ENCODE measurements around the gene WSB2.
A peak's percentile ranks its signal among the peaks of the same experiment; 100 is the strongest.

Gene WSB2

DNA sequence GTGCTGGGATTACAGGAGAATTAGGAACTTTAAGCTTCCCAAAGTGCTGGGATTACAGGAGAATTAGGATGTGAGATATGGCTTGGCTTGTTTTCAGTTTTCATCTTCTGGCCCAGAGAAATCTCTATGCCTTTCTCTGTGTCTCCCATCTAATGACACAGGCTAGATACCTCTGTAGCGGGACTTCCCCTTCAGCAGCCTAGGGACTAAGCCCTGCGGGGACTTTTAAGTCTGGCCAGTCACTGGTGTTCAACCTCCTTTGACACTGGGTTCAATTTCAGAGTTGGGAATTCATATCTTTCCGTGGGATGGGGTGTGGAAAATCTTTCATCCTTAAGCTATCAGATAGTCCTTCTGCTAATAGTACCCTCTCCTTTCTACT lies 38.3 kb downstream of the WSB2 start:
- no peak for TF ChIP-seq FOXP2 (optimal IDR thresholded peaks at IDR 0.05; ENCODE audit: borderline replicate concordance, extremely low read depth, extremely low read length, insufficient read depth)
- TF ChIP-seq TAF1 (IDR thresholded peaks at IDR 0.05; ENCODE audit: borderline replicate concordance, insufficient read depth, low read length), result no peak
- TF ChIP-seq POLR2AphosphoS5 (IDR thresholded peaks at IDR 0.05; ENCODE audit: low read depth, low read length), result no peak
- TF ChIP-seq SIN3A (IDR thresholded peaks at IDR 0.05; ENCODE audit: borderline replicate concordance, insufficient read depth, low read length), result no peak
- TF ChIP-seq, protein P1, sequence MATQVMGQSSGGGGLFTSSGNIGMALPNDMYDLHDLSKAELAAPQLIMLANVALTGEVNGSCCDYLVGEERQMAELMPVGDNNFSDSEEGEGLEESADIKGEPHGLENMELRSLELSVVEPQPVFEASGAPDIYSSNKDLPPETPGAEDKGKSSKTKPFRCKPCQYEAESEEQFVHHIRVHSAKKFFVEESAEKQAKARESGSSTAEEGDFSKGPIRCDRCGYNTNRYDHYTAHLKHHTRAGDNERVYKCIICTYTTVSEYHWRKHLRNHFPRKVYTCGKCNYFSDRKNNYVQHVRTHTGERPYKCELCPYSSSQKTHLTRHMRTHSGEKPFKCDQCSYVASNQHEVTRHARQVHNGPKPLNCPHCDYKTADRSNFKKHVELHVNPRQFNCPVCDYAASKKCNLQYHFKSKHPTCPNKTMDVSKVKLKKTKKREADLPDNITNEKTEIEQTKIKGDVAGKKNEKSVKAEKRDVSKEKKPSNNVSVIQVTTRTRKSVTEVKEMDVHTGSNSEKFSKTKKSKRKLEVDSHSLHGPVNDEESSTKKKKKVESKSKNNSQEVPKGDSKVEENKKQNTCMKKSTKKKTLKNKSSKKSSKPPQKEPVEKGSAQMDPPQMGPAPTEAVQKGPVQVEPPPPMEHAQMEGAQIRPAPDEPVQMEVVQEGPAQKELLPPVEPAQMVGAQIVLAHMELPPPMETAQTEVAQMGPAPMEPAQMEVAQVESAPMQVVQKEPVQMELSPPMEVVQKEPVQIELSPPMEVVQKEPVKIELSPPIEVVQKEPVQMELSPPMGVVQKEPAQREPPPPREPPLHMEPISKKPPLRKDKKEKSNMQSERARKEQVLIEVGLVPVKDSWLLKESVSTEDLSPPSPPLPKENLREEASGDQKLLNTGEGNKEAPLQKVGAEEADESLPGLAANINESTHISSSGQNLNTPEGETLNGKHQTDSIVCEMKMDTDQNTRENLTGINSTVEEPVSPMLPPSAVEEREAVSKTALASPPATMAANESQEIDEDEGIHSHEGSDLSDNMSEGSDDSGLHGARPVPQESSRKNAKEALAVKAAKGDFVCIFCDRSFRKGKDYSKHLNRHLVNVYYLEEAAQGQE (IDR thresholded peaks at IDR 0.05; ENCODE audit: insufficient read depth in 1 of 2, low read depth in 2 of 2, low read length in 2 of 2), result no peak

DNA sequence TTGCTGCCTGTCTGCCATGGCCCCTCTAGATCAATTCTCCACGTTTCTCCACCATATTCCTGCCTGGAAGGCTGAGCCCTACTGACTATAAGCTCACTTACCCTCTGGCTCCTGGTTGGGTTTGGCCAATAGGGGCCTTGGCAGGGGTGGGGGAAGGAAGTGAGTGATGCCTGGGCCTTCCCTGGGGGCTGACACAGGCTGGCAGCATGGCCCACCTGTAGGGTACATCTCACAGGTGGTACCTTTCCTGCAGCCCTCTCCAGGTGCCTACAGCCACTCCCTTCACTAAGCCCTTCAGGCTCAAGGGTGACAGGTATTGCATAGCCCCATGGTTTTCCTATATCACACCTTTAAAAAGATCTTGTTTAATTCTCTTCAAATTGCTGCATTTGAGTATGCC lies 40.9 kb downstream of the WSB2 start:
- TF ChIP-seq TAF1 (IDR thresholded peaks at IDR 0.05; ENCODE audit: borderline replicate concordance, insufficient read depth, low read length) (no peak), FOXP2 (optimal IDR thresholded peaks at IDR 0.05; ENCODE audit: borderline replicate concordance, extremely low read depth, extremely low read length, insufficient read depth) (no peak), POLR2AphosphoS5 (IDR thresholded peaks at IDR 0.05; ENCODE audit: low read depth, low read length) (no peak)
- TF ChIP-seq, protein P1 (IDR thresholded peaks at IDR 0.05; ENCODE audit: insufficient read depth in 1 of 2, low read depth in 2 of 2, low read length in 2 of 2), result no peak

DNA sequence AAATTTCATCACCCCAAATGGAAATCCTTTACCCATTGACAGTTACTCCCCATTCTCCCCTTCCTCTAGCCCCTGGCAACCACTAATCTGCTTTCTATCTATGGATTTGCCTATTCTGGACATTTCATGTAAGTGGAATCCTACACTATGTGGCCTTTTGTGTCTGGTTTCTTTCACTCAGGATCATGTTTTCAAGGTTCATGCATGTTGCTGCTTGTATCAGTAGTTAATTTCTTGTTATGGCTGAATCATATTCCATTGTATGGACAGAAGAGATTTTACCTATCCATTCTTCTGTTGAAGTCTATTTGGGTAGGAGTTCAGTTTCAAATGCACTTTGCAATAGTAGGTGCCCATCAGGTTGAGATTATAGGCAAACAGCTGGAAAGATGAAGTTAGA lies 43.1 kb downstream of the WSB2 start:
- TF ChIP-seq, protein P1 (IDR thresholded peaks at IDR 0.05; ENCODE audit: insufficient read depth in 1 of 2, low read depth in 2 of 2, low read length in 2 of 2), result no peak
- no peak for TF ChIP-seq FOXP2 (optimal IDR thresholded peaks at IDR 0.05; ENCODE audit: borderline replicate concordance, extremely low read depth, extremely low read length, insufficient read depth)
- no peak for TF ChIP-seq POLR2AphosphoS5 (IDR thresholded peaks at IDR 0.05; ENCODE audit: low read depth, low read length)

DNA sequence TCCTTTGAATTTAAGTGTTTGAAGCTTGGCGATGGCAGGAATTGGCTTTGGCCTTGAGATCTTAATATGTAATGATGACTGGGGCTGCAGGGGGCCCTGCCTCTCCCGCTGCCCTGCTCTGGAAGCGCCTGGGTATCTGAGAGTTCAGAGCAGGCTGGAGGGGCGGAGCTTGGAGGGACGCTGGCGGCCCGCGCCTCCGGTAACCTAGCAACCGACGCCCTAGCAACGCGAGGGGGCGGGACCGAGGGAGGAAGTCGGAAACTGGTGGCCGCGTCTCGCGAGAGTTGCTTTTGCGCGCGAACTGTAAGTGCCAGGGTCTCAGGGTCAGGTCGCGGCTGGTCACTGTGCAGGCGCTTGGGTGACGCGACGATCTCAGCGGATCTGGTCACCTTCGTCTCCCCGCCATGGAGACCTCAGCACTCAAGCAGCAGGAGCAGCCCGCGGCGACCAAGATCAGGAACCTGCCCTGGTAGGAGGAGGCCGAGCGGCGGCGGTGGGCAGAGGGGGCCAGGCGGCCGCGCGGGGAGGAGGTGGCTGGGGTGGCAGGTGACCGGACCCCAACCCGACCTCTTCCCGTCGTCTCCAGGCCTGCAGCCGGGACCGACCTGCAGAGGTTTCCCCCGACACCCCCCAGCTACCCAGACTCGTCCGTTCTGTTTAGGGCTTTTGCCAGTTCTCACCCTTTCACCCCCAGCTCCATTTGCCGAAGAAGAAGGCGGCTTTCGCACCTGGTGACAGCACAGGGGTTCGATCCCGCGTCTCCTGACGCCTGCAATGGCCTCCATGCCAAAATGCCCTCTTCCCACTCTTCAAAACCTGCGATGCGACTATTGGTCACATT lies 44.3 kb downstream of the WSB2 start, which contains the start of gene RFC5:
RFC5 (plus strand) TSS at position 280 of the 841 bp plus-strand sequence; CDS start at position 405, 125 bp downstream.
- peak; percentile 84; the same call in 1 of the 2 replicates for TF ChIP-seq TAF1 (IDR thresholded peaks at IDR 0.05; ENCODE audit: borderline replicate concordance, insufficient read depth, low read length)
- TF ChIP-seq SIN3A (IDR thresholded peaks at IDR 0.05; ENCODE audit: borderline replicate concordance, insufficient read depth, low read length), result peak; percentile 91
- TF ChIP-seq FOXP2 (optimal IDR thresholded peaks at IDR 0.05; ENCODE audit: borderline replicate concordance, extremely low read depth, extremely low read length, insufficient read depth), result peak; percentile 32
- TF ChIP-seq POLR2AphosphoS5 (IDR thresholded peaks at IDR 0.05; ENCODE audit: low read depth, low read length), result peak; percentile 85
- TF ChIP-seq, protein P1 (IDR thresholded peaks at IDR 0.05; ENCODE audit: insufficient read depth in 1 of 2, low read depth in 2 of 2, low read length in 2 of 2), result no peak
